ENCODE measurements around the gene STEAP1B.

STEAP1B gene

GRCh38 chr7:22427104-22427503 is 72.9 kb downstream of the STEAP1B start:
- no peak for DNase-seq

DNA sequence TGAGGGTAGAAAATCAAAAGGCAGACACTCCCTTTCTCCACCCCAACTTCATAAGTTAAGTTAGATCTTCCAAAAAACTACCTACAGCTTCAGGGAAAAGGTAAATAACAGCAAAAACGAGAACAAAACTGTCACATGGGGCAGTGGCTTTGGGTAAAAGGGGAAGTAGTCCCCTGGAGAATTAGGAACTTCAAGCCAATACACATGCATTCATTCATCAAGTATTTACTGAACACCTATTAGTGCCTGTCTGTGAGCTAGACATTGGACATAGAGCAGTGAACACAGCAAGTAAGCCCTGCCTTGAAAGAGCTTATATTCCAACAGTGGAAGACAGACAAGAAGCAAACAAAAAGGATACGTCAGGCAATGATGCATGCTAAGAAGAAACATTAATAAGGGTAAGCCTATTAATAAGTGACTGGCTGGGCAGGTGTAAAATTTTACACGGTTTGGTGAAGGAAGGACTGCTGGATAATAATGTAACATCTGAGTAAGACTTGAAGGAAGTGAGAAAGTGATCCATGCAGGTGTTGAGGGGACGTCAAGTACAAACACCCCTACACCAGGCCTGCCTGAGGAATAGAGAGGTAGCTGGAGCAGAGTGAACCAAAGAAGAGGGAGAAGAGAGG is 73.4 kb downstream of the STEAP1B start:
- DNase-seq: no peak

- no peak for DNase-seq
Measured at GRCh38 chr7:22425361-22425760, 74.6 kb downstream of the STEAP1B start.

GRCh38 chr7:22422831-22423615 is 77.0 kb downstream of the STEAP1B start:
- DNase-seq: no peak

- DNase-seq: no peak
Measured at GRCh38 chr7:22420973-22421635, 78.9 kb downstream of the STEAP1B start.

DNA sequence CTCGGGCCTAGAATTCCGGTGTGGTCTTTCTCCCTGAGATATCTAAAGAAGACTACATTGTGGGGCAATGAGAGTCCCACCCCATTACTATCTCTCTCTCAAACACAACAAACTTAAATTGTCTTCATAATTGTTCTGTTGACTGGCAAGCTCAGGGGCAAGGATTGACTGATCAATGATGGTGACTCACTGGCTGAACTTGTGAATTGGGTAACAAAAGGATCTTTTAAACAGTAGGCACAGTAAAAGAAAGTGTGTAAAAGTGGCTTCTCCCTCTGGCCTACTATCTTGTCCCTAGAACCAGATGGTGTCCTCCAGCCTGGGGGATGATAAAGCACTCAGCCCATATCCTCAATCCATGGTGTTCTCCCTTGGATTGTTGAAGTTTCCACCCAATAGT is 80.0 kb downstream of the STEAP1B start:
- no peak for DNase-seq

- DNase-seq: no peak
Measured at GRCh38 chr7:22419488-22419887, 80.5 kb downstream of the STEAP1B start.

DNA sequence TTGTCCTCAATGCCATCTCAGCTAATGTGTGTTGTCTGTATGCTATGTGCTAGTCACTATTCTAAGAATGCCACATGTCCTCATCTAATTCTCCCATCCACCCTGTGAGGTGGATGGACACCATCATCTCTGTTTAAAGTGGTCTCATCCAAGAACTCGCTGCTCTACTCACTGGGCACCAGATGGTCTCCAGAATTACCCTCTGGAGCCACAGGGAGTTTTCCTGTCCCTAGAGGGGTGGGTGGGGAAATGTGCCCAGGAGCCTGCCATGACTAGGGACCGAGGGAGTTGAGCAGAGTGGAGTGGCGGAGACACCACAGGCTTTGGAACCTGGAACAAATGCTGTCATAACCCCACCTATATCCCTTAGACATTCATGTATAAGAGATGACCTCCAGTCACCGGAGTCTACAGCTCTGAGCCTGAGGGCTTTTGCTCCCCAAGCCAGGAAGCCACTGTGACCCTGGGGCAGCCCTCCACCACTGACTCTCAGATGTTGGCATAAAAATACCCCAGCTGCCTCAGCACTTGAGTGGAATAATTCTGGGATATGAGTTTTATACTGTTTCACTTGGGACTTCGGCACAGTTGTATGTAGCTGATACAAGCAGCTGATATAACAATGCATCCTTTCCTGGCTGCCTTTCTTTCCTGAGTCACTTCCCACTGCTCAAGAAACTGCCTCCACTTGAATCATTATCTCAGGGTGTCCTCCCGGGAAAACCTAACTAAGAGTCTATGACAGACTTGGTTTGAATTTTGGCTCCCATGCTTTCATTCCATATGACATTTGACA is 81.5 kb downstream of the STEAP1B start:
- no peak for DNase-seq

DNA sequence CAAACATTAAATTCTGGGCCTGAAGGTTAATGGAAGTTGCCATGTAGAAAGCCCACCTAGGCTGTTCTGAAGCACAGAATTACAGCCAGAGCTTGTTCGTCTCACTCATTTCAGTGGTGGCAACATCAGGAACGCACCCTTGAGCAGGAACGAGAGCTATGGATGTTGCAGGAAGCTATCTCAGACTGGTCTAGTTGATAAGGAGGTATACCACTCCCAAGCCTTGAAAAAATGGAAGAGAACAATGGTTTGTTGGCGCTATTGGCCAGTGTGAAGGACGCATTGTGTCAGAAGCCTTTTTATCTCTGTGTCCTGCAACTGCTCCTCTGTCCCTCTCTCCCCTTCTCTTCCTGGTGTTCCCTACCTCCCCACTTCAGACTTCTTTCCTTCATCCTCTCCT is 82.1 kb downstream of the STEAP1B start:
- no peak for DNase-seq

DNA sequence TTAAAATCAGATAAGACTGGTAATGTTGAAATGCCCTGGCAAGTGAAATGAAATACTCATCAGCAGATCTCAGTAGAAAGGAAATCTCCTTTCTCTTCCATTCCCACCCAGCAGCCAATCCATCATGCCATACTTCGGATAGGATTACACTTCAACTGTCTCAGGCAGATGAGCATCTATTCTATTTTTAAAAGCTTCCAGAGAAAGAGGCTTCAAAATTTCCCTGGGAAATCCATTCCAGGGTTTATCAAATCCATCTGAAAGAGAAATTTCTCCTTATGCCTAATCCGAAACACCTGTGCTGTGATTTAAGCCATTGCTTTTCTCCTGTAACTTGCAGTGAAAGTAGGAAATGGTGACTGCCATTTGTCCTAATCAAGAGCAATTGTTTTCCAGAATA is 82.6 kb downstream of the STEAP1B start:
- DNase-seq: no peak

GRCh38 chr7:22414424-22414823 is 85.6 kb downstream of the STEAP1B start:
- no peak for DNase-seq

- no peak for DNase-seq
Measured at GRCh38 chr7:22413211-22413610, 86.8 kb downstream of the STEAP1B start.

DNA sequence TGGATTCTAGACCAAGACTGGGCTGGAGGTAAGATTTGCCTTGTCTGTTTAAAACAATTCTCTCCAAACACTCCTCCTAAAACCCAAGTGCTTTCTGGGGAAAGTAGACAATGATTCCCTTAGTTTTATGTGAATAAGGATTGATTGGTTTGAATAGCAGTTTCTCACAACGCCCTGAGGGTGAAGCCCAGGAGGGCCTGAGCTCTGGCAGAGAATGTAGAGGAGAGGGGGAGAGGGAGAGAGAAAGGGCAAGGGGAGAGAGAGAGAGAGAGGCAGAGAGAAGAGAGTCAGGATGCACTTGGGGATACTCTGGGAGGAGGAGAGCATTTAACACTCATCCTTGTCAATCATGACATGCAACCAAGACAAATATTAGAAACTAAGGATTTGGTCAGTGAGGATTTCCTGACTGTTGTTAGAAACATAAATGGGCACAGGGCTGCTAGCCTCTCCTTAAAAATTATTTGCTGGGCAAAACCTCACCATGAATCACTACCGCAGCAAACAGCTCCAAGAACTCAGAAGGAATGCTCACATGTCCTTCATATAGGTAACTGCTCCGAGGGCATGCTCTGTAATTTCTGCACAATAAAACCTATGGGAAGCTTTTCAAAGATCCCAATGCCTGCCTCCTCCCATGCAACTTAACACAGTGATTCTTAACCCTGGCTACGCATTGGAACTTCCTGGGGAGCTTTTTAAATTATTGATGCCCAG is 87.9 kb downstream of the STEAP1B start:
- no peak for DNase-seq

DNA sequence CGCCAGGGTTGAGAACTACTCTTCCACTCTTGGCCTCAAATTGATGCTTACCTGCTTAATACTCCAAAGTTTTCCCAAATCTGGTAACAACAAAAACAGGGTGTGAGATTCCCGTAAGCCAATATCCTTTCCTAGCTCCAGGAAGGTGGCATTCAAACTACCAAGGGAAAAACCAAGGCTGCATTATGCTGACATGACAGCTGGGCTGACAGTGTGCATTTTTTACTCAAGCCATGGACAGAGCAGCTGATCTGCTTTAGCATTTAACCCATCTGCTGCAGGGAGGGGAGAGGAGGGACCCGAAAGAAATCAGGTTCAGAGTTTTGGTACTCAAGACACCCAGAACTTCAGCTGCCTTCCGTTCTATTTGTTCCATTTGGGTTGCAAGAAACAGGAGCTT is 93.3 kb downstream of the STEAP1B start:
- no peak for DNase-seq

GRCh38 chr7:22404421-22405023 is 95.5 kb downstream of the STEAP1B start:
- DNase-seq: no peak

DNA sequence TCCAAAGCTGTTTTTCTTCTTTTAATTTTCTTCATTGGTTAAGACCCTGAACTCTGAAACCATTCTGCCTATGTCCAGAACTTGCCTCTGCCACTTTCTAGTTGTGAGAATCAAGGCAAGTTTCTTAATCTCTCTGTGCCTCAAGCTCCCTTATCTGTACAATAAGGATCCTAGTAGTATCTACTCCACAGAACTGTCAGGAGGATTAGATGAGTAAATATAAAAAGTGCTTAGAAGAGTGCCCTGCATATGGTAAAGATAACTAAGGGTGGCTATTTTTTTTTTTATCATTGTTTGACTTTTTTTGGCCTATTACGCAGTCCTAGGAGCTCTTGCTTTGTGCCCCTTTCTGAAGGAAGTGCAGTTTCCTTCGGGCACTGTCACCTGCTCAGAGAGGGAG is 96.6 kb downstream of the STEAP1B start:
- no peak for DNase-seq

GRCh38 chr7:22402250-22402649 is 97.7 kb downstream of the STEAP1B start:
- no peak for DNase-seq

DNA sequence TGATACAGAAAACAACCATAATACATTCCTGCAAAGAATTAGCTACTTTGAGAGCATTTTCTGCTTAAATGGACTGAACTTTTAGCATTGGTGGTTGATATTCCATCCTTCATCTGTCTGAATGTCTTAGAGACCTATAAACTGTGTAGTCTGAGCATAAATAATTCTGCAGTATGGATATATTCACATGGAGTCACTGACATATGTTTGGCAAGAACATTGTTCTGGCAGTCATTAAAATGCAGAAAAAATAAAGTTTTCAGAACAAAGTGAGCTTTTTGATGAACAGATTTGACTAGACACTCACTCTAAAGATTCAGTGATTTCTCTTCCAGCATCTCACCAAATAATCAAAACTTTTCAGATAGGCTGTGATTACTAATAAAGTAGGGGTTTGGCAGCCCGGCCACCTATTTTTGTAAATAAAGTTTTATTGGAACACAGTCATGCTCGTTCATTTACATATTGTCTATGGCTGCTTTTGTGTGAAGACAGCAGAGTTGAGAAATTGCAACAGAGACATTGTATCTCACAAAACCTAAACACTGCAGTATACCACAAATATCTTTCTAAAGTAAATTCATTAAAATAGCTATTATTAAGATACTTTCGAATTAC is 98.9 kb downstream of the STEAP1B start:
- no peak for DNase-seq

DNA sequence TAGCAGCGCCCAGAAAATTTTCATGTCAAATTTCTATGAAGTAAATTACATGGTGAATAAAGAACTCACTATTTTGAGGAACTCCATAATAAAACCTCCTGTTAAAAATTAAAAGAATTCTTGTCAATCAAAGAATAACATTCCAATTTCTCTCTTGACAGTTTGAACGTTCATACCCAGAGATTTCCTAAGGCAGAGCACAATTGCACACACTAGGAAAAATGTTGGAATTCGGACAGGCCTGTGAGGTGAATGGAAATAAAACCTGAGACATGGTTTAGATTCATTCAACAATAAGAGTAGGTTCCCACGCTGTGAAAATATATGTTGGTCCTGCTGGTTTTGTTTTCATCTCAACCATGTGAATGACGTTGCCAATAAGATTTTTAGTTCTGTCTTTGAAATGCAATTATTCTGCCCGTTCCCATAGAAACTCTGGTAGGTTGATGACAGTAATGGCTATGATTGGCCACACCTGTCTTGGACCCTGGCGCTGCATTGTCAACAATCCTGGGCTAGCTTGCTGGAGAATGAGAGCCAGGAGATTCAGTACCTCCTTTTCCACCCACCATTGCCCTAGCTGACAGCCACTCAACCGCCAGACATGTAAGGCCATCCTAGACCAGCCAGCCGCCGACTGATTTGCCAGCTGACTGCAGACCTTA is 99.7 kb downstream of the STEAP1B start:
- no peak for DNase-seq

GRCh38 chr7:22399546-22399945 is 100.4 kb downstream of the STEAP1B start:
- no peak for DNase-seq

DNA sequence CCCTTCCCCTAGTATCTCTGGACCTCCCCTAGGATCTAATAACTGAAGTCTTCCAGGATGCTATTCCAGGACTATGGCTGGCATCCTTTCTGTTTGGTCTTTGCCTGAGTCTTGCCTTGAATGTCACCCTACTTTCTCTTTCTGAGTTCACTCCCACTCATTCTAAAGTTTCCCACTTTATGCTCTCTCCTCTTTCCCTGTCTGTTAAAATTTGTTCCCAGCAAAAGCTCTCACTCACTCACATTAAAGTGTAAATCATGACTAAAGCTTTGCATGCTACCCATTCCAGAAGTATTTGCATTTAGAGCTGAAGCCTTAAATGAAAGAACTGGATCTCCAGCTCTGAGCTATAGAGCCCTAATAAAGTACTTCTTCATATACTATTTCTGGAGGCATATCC is 100.9 kb downstream of the STEAP1B start:
- DNase-seq: no peak

Measured in CD4-positive, alpha-beta T cell treated with Interleukin-17A for 4 hours (primary cell).